ENCODE measurements around the gene CCDC187.
A peak's percentile ranks its signal among the peaks of the same experiment; 100 is the strongest.
"Not testable (repeated sequence)": the region's sequence is repeated elsewhere in the genome, so short reads cannot be mapped to it uniquely, and the experiment has no call there.

Gene CCDC187

DNA sequence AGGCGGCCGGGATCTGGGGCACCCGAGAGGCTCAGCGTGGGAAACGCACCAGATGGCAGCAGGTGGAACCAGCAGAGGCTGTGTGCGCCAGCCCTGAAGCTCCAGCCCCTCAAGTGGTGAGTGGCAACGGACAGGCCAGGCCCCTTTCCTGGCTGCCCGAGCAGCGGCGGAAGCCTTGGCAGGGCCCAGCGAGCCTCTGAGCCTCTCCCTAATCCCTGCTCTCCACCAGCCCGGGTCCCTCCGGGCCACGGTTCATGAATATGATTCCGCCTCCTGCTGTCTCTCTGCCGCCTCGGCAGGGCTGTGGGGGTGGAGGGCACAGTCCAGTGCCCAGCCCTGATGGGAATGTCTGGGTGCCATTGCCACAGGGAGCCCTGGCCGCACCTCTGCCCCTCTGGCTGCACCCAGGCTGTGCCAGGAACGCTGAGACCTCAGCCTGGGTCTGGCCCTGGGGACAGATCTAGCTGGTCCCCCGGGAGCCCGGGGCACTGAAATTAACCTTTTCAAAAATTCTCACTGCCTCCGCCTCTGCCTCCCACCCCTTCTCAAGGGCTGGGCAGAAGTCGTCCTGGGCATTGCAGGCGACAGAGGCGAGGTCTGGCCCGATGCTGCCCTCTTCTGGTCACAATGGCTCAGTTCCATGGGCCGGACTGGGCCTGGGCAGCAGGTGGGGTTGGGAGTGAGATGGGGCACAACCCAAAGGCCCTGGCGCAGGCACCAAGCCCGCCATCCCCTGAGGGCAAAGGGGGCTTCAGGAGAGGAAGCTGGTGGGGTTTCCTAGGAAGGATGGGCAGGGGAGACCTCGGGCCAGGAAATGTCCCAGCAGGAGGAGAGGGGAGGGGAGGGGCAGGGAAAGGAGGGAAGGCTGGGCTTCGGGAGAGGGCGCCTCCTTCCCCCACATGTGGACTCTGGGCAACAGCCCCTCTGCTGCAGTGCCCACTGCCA lies 20.3 kb downstream of the CCDC187 start:
- peak; percentile 83 for DNase-seq

DNA sequence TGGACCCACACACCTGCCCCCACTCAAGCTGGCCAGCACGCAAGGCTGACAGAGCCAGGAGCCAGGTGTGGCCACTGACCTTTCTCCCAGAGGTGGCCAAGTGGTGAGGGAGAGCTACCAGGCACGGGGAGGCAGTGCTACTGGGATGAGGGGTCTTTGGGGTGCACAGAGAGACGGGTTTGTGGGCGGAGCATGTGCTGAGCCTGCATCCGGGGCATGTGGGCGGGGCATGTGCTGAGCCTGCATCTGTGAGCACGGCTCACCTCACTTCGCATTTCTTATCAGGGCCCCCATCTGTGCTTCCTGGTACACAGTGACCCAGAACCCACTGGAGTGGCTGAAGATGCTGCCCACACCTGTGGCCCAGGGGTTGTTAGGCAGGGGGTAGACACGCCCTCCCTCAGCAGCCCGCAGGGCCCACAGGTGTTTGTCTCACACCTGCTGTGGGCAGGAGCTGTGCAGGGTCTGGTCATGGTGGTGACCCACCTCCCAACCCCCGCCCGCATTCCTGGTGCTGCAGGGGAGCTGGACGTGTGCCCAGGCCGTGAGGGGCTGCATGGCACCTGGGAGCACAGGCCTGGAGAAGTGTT lies 21.5 kb downstream of the CCDC187 start:
- DNase-seq, result peak; percentile 70

DNA sequence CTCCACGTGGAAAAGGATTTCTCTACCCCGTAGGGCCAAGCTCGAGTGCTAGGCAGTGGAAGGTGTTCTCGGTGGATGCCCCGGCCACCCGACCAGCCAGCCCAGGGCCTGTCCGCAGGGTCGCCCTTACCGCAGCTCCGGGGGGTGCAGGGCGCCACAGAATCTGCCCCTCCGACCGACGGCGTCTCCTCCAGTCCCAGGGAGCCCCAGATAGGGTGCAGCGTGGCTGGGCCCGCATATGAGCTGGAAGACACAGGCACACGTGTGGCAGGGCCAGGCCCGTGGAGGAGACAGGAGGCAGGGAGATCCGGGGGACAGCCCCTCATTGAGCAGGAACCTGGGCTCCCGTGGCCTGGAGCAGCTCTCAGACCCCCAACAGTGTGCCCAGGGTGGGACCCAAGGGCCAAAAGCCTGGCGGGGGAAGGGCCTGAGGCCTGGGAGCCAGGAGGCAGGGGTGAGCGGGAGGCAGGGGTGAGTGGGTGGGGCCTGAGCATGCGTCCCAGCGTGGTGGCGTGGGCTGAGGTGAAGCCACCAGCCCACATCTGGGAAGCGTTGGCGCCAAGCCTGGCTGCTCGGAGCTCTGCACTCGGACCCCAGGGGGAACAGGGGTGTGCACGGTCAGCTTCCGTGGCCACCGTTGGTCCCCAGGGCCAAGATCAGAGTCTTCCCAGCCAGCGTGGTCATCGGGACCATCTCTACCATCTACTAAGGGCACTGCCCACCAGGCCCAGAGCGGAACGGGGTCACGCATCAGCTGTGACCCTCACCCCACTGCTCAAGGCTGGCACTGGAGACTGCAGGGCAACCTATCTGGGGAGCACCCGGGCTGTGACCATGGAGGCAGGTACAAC lies 22.2 kb downstream of the CCDC187 start:
- no peak for DNase-seq

DNA sequence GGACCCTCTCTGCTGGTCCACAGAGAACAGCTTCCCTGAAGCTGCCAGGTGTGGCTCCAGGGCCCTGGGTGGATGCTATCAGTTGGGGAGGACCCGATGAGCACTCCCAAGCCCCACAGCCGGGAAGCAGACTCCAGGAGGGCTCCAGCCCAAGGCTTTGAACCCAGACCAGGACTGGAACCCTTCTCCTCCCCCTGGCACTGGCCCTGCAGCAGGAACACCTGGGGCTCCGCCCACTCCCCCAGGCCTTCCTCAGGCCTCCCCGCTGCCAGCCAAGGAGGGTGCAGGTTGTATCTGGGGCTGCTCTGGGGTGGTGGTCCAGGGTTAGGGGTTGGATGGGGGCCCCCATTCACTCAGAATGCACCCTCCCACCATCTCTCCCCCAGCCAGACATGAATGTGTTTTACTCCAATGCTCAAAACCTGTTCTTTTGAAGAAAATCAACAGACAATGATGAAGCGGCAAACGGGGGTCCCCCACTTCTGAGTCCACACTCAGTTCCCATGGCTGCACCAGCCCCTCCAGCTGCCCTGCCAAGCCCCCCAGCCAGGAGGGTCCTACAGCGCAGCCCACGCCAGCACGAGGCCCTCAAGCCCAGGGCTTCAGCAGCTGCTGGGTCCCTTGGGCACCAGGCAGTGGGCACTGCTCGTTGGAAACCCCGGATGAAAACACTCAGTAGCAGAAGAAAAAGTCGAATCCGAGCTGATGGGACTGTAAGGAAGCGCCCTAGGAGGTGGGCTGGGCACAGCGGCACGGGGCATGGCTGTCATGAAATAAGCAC lies 23.2 kb downstream of the CCDC187 start:
- no peak for DNase-seq

DNA sequence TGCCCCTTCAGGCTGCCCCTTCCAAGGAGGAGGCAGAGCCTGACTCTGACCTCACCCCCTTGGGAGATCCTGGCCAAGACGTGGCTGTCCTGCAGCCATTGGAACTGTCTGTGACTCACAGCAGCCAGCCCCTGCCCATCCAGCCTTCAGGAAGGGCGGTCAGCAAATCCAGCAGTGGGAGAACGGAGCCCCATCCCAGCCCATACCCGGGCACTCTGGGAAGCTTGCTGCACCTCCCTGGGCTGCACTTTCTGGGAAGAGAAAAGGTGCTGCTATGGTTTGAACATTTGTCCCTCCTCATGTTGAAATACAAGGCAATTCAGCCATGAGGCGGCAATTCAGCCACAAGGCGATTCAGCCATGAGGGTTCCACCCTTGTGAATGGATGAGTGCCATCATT lies 24.4 kb downstream of the CCDC187 start:
- DNase-seq, result no peak

DNA sequence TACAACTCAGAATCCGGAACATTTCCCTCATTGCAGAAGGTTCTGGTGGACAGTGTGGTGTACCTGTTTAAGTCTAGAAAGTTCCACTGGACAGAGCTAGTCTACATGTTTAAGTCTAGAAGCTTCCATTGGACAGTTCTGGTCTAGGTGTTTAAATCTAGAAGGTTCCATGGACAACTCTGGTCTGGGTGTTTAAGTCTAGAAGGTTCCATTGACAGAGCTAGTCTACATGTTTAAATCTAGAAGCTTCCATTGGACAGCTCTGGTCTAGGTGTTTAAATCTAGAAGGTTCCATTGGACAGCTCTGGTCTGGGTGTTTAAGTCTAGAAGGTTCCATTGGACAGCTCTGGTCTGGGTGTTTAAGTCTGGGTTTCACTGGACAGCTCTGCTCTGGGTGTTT lies 25.0 kb downstream of the CCDC187 start:
- DNase-seq, result no peak

DNA sequence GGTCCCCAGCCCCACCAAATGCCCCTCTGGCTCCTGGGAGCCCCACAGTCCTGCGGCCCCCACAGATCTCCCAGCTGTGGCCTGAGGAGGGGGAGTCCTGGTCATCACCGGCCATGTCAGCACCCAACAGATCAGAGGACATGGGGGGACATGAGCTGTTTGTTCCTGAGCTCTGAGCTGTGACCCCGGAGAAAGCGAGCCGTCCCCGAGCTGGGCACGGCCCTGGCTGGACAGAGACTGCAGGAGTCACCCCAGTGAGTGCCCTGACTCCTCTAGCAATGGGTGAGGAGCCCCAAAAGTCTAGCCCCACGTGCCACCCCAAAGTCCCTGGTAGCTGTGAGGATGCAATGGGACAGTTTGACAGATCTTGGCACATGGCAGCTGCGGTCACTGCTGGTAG lies 25.7 kb downstream of the CCDC187 start:
- no peak for DNase-seq

DNA sequence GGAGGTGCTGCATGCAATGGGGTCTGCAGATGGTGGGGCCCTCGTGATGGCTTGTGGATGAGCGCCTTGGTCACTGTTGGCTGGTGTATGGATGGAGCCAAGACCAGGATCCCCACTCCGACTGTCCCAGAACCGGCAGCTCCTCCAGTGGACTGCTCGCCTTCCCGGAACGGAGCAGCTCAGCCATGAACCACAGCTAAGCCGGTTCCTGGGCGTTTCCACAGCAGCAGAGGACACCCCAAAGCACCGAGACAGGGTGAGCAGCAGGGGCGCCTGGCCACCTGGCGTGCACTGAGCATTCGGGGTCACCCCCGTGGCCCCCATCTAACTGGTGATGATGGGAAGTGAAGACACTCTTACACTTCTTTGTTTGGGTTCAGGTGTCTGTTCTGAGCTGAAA lies 26.1 kb downstream of the CCDC187 start:
- DNase-seq, result no peak

DNA sequence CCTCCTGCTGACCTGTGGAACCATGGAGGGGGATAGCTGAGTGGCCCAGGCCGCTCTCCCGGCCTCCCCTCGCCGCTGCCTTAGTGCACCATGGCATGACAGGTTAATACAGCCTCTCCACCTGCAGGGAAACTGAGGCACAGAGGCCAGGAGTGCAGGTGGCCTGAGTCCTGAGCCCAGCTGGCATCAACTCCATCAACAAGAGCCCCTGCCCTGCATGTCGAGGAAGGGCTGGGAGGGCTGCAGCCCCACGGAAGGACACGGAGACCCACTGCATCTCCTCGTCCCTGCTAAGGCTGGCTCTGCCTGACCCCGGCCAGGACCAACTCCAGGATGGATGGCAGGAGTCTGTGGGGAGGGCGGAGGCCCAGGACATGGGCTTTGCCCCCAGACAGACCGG lies 27.2 kb downstream of the CCDC187 start:
- DNase-seq, result no peak

DNA sequence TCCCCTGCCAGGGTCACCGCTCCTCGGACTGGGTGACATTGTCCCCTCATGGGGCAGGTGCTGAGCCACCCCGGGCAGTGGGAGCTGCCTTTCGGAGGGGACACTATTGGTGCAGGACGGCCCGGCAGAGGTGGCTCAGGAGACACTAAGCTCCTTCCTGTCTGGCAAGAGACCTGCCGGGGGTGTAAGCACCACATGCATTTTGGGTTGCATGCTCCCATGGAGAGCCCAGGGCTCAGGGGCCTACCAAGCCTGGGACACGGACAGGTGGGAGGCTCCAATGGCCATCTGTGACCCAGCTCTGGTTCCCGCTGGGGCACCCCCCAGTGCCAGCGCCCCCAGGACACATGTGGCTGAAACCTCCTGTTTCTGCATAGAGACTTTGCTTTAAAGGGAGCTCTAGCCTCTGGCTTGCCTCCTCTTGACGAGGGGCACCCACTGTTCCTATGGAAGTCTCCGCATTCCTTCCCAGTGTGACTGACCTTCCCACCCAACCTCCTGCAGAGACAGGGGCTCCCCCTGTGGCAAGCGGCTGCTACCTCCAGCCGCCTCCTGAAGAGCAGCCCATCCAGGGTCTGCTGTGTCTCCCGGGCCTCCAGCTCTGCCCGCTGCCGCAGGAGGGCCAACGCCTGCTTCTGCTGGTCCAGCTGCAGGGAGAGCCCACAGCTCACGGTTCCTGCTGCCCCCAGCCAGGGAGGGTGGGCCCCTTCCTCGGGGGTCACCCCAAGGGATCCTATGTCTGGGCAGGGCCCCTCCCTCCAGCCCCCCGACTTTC lies 28.1 kb downstream of the CCDC187 start:
- DNase-seq, result no peak

DNA sequence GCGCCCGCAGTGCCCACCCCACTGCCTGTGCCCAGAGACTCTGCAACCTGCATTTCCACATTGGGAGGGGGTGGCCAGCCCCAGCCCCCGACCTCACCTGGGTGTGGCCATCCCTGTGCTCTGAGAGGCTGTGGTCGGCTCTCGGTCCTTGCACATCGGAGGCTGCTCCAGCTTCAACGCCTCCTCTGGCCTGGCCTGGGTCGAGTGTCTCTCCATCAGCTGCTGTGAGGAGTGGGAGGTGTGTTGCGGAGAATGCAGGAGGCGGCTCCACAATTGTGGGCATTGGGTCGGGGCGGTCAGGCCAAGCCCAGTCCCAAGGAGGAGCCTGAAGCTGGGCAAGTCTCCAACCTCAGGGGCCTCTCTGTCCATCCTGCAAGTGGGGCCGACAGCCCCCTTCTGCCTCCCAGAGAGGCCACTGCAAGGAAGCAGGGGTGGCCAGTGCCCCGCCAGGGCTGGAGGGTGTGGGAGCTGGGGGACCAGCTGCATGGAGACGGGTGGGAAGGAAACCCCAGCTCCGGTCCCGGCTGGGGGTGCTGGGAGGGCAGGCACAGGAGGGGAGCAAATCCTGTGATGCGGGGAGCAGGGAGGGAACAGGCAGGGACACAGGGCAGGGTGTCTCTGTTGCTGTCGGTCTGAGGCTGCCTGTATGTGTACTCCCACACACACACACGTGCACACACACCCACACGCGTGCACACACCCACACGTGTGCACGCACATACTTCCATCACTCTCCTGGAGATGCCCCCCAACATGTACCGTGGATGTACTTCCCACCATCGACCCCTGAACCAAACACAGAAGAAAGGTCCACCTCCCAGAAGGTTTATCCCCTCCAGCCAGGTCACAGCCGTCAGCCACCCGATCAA lies 28.9 kb downstream of the CCDC187 start:
- no peak for DNase-seq

DNA sequence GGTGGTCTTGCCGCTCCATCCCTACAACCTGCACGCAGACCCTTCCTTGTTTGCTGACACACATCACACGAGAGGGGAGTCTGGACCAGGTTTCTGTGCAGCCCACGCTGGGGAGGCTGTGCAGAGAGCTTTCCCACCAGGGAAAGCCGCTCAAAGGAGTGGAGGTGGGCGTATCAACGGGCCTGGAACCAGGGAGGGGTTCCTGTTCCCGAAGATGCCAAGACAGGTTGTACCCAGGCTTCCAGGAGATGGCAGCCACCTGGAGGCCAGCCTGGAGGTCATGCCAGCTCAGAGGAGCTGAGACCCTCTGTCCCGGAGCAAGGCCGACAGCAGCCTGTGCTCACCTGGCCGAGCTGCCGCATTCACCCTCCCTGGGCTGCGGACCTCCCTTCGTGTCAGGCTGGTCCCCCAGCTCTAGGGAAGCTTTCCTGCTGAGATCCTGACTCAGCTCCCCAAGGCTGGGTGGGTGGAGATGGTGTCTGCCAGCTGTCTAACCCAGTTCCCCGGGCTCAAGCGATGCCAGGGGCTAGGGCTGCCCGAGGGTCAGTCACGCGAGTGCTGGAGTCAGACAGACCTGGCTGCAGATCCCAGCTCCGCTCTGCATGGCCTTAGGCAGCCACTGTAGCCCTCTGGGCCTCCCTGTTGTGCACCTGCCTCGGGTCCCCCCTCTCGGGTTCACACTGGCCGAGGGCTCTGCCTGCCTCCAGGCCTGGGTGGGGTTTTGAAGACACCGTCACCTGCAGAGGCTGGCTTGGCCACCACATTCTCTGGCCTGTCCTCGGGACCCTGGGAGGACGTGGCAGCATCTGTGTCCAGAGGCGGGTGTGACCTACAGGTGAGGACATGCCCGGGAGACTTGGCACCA lies 29.7 kb downstream of the CCDC187 start:
- no peak for DNase-seq

DNA sequence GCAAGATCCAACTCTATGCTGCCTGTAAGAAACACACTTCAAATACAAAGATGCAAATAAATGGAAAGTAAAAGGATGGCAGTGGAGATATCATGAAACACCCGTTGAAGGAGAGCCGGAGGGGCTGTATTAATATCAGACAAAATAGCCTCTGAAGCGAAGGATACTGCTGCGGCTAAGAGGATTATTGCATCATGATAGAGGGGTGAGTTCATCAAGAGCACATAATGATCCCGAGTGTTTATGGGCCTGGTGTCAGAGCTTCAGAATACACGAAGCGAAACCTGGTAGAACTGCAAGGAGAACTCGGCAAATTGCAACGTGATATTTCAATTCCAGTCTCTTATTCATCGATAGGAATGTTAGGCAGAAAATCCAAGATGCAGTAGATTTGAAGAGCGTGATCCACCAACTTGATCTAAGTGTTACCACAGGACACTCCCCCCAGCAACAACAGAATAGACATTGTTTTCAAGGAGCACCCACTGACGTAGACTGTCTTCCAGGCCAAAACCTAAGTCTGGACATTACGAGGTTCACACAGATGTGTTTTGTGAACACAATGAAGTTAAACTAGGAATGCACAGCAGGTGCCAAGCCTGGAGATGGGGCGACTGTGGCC lies 30.5 kb downstream of the CCDC187 start:
- no peak for DNase-seq

DNA sequence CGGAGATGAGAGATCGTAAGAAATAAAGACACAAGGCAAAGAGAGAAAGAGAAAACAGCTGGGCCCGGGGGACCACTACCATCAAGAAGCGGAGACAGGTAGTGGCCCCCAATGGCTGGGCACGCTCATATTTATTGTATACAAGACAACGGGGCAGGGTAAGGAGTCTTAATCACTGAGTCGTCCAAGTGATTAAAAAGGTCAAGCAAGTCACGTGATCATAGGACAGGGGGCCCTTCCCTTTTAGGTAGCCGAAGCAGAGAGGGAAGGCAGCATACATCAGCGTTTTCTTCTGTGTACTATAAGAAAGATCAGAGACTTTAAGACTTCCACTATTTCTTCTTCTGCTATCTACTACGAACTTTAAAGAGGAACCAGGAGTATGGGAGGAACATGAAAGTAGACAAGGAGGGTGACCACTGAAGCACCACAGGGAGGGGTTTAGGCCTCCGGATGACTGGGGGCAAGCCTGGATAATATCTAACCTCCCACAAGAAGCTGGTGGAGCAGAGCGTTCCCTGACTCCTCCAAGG lies 33.7 kb downstream of the CCDC187 start:
- DNase-seq, result no peak

DNA sequence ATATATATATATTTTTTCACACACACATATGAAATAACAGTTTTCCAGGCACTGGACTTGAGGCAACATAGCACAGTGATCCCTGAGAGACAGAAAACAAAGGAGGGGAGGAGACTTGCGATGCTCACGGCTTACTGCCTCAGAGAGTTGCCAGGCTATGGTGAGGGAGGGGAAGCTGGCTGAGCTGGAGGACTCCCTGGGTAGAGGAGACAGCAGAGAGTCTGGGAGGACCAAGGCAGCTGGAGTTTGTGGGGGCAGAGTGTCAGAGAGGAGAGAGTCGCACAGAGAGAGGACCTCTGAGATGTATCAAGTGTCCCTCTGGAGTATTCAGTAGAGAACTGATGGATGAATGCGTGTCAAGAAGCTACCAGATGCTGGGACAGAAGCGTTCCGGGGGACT lies 35.2 kb downstream of the CCDC187 start:
- no peak for DNase-seq

DNA sequence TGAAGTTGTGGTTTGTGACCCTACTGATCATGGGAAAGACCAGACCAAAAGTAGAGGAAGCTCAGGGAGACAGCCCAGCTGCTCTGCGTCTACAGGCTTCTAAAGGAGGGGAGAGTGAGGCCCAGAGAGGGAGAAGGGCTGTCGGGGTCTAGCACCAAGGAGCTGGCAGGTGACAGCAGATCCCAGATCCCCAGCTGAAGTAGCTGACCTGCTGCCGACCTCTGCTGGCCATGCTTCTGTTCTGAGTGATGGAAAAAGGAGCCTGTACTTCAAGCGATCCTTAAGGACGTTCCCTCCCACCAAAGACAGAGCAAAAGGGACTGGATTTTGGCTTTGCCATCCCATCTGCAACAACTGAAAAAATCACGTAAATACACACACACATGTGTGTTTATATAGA lies 35.6 kb downstream of the CCDC187 start:
- DNase-seq, result no peak

DNA sequence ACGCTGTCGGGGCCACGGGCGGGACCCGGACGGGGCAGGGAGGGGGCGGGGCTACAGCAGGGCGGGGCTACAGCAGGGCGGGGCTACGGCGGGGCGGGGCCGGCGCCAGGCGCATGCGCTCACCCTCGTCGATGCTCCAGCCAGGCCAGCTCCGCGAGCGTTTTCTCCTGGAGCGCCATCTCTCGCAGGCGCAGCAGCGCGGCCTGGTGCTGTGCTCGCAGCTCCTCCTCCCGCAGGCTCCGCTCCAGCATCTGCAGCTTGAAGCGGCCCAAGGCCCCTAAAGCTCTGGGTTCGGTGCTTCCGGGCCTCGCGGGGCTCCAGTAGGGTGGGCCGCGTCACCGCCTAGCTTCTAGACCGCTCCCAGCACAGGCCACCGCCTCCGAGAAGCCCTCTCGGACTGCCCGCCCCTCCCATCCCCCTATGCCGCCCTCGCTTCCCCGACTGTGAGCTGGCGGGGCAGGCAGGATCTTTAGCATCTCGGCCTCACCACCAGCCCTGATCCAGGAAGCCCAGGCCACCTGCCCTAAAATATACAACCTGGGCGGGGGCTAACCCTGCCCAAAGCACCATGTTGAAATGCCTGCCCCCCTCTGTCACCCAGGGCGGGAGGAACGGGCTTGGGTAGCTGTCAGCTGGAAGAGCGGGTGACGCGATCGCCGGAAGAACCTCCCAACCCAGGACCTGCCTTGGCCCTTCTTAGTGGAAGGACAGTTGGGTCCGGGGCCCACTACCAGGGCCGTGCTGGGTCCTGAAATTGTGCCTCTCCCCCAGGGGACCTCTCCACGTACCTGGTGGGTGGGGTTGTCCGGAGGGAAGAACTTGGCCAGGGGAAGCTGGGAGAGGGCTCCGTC lies 36.4 kb downstream of the CCDC187 start:
- no peak for DNase-seq

DNA sequence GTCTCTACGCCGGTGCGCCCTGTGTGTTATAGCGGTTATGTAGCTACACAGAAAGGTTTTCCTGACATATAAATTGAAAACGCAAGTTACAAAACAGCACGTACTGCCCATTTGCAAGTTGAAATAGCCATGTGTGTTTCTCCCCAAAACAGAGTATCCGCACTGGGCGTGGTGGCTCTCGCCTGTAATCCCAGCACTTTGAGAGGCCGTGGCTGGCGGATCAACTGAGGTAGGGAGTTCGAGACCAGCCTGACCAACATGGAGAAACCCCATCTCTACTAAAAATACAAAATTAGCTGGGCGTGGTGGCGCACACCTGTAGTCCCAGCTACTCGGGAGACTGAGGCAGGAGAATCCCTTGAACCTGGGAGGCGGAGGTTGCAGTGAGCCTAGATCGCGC lies 37.3 kb downstream of the CCDC187 start:
- DNase-seq, result not testable (repeated sequence)
